Activated CD8-positive, alpha-beta memory T cell treated with anti-CD3 and anti-CD28 coated beads for 36 hours (primary cell): ENCODE measurements around the gene MINK1. TPM values are rescaled to one million over a fixed set of nuclear protein-coding genes. Genes with fewer than 3 reads are reported as not detected.

Experiments used
- CTCF ChIA-PET: fragments of 350-600 bp; sonication (Branson Sonifier 250); formaldehyde crosslinking; loops from one replicate; lab custom pipeline; 2021; ENCODE audit warnings: antibody characterized with exemption; lab: Charles Lee
- POLR2A ChIA-PET: fragments of 350-600 bp; sonication (Branson Sonifier 250); formaldehyde crosslinking; loops from one replicate; lab custom pipeline; 2021; ENCODE audit warnings: antibody characterized with exemption; lab: Charles Lee
- total RNA-seq, 2 experiments: library from RNA; stranded (reverse); gene quantifications; one replicate each; pipeline ENCODE4 v1.2.3, GENCODE V29; 2021

MINK1 gene
- 10 to 100 TPM; 46.8 to 48.5 TPM for total RNA-seq

- POLR2A ChIA-PET = interaction anchor here (0.6 to 0.7 kb wide), 2 partner anchors 38 to 43 kb away, joined by 3 read pairs; partner anchors contain the start of gene PSMB6
- CTCF ChIA-PET = interaction anchor here (0.8 to 1.3 kb wide), 3 partner anchors 9 to 118 kb away, joined by 3 to 4 read pairs (median 4); no protein-coding TSS in a partner anchor
Measured at GRCh38 chr17:4833178-4833940, at the start of gene MINK1. Gene MINK1, plus strand, starts transcription at chr17:4833340. Its CDS starts 244 bp downstream, at chr17:4833584.

GRCh38 chr17:4785311-4786105, 47.6 kb upstream of the MINK1 start:
- ChIA-PET POLR2A (no interaction called here), CTCF (interaction anchor here (1.0 kb wide), 2 partner anchors 53 to 103 kb away, joined by 3 read pairs; no protein-coding TSS in a partner anchor)

- ChIA-PET POLR2A (interaction anchor here (0.6 kb wide), 1 partner anchor 215 kb away, joined by 4 read pairs; no protein-coding TSS in a partner anchor), CTCF (interaction anchor here (1.0 kb wide), 1 partner anchor 102 kb away, joined by 3 read pairs; no protein-coding TSS in a partner anchor)
Measured at GRCh38 chr17:4786106-4786511, 47.0 kb upstream of the MINK1 start, which contains the start of gene VMO1. Gene VMO1, minus strand, starts transcription at chr17:4786364. Its CDS starts 12 bp downstream, at chr17:4786352.

- ChIA-PET POLR2A (interaction anchor here (0.6 kb wide), 1 partner anchor 215 kb away, joined by 4 read pairs; no protein-coding TSS in a partner anchor), CTCF (no interaction called here)
Measured at GRCh38 chr17:4786516-4786915, 46.6 kb upstream of the MINK1 start.

- CTCF ChIA-PET = interaction anchor here (0.7 to 3.8 kb wide), 7 partner anchors 13 to 101 kb away, joined by 3 to 16 read pairs (median 3); partner anchors contain the start of gene PLD2
- POLR2A ChIA-PET = no interaction called here
Measured at GRCh38 chr17:4788159-4788806, 44.9 kb upstream of the MINK1 start.

GRCh38 chr17:4788807-4789700, 44.1 kb upstream of the MINK1 start, which contains the start of gene GLTPD2:
Gene GLTPD2, plus strand, starts transcription at chr17:4788964. Its CDS starts 48 bp downstream, at chr17:4789012.
- CTCF ChIA-PET = interaction anchor here (0.8 to 3.8 kb wide), 20 partner anchors 8 to 114 kb away, joined by 3 to 17 read pairs (median 4); partner anchors contain the start of genes ARRB2, C17orf107, C17orf114 and CHRNE
- POLR2A ChIA-PET = interaction anchor here (1.2 to 2.3 kb wide), 8 partner anchors 8 to 114 kb away, joined by 3 to 8 read pairs (median 6); partner anchors contain the start of genes ARRB2, C17orf107, CHRNE and PLD2

- ChIA-PET CTCF (interaction anchor here (0.8 to 3.8 kb wide), 22 partner anchors 9 to 113 kb away, joined by 3 to 17 read pairs (median 4); partner anchors contain the start of genes ARRB2, C17orf107, C17orf114 and CHRNE), POLR2A (interaction anchor here (0.7 to 2.3 kb wide), 10 partner anchors 8 to 118 kb away, joined by 3 to 8 read pairs (median 6); partner anchors contain the start of genes ARRB2, C17orf107, CHRNE and MINK1)
Measured at GRCh38 chr17:4789701-4789950, 43.5 kb upstream of the MINK1 start.

GRCh38 chr17:4789951-4790704, 43.0 kb upstream of the MINK1 start:
- CTCF ChIA-PET = interaction anchor here (0.6 to 3.8 kb wide), 30 partner anchors 9 to 227 kb away, joined by 3 to 17 read pairs (median 4); partner anchors contain the start of genes ARRB2, C17orf107, C17orf114 and CHRNE
- POLR2A ChIA-PET = interaction anchor here (0.5 to 2.3 kb wide), 13 partner anchors 9 to 239 kb away, joined by 3 to 8 read pairs (median 6); partner anchors contain the start of genes ARRB2, C17orf107, CHRNE and MINK1

- ChIA-PET CTCF (interaction anchor here (0.6 to 3.8 kb wide), 20 partner anchors 10 to 227 kb away, joined by 3 to 17 read pairs (median 4); partner anchors contain the start of genes ARRB2, C17orf107, C17orf114 and CHRNE), POLR2A (interaction anchor here (0.5 to 2.3 kb wide), 11 partner anchors 9 to 238 kb away, joined by 3 to 8 read pairs (median 6); partner anchors contain the start of genes ARRB2, C17orf107, CHRNE and PLD2)
Measured at GRCh38 chr17:4790705-4791088, 42.4 kb upstream of the MINK1 start.

- POLR2A ChIA-PET = no interaction called here
- CTCF ChIA-PET = no interaction called here
Measured at GRCh38 chr17:4795168-4795567, 38.0 kb upstream of the MINK1 start.

GRCh38 chr17:4796552-4796920, 36.6 kb upstream of the MINK1 start:
- ChIA-PET POLR2A (interaction anchor here (0.6 kb wide), 1 partner anchor 1000 kb away, joined by 4 read pairs; no protein-coding TSS in a partner anchor), CTCF (interaction anchor here (0.5 to 1.6 kb wide), 6 partner anchors 13 to 230 kb away, joined by 3 to 6 read pairs (median 3); partner anchors contain the start of gene CHRNE)

GRCh38 chr17:4800462-4801196, 32.5 kb upstream of the MINK1 start:
- CTCF ChIA-PET = interaction anchor here (2.1 kb wide), 1 partner anchor 11 kb away, joined by 5 read pairs; no protein-coding TSS in a partner anchor
- POLR2A ChIA-PET = no interaction called here

GRCh38 chr17:4802228-4802627, 30.9 kb upstream of the MINK1 start, which contains the start of gene C17orf114:
Gene C17orf114, minus strand, starts transcription at chr17:4802328.
- CTCF ChIA-PET = interaction anchor here (2.1 kb wide), 1 partner anchor 12 kb away, joined by 5 read pairs; no protein-coding TSS in a partner anchor

GRCh38 chr17:4806456-4806776, 26.7 kb upstream of the MINK1 start:
- ChIA-PET CTCF (interaction anchor here (3.9 kb wide), 1 partner anchor 17 kb away, joined by 16 read pairs; the partner anchor contains the start of gene GLTPD2), POLR2A (interaction anchor here (0.9 to 1.7 kb wide), 2 partner anchors 16 to 32 kb away, joined by 7 to 8 read pairs; no protein-coding TSS in a partner anchor)

More at GRCh38 chr17:4802228-4802627, 30.9 kb upstream of the MINK1 start, which contains the start of gene C17orf114:
- POLR2A ChIA-PET = interaction anchor here (0.7 kb wide), 1 partner anchor 130 kb away, joined by 3 read pairs; no protein-coding TSS in a partner anchor
